Thymus (tissue), 11 donors: Measurements from ENCODE around the gene TRMT61A. TPM values are rescaled to one million over a fixed set of nuclear protein-coding genes. Genes with fewer than 3 reads are reported as not detected.
A peak's percentile ranks its signal among the peaks of the same experiment; 100 is the strongest.

Experiments used
- DNase-seq, 9 donors: peaks; one replicate each; pipeline ENCODE4 v3.0.0-alpha.2; 2013; ENCODE audit warnings: low spot score in 9 of 9, low read depth in 6 of 9, missing footprints in 1 of 9
- H3K27ac ChIP-seq, 2 donors: one replicate each; pipeline ENCODE4 v1.5.1; 2013; ENCODE audit warnings: control low read depth in 1 of 2, low read depth in 1 of 2, low read length in 1 of 2, mild to moderate bottlenecking in 1 of 2, moderate library complexity in 1 of 2
- H3K27me3 ChIP-seq, 2 donors: one replicate each; pipeline ENCODE4 v1.5.1; 2013; ENCODE audit warnings: low read length in 1 of 2; ENCODE audit not compliant: control insufficient read depth in 2 of 2, insufficient read depth in 1 of 2
- H3K36me3 ChIP-seq, 2 donors: one replicate each; pipeline ENCODE4 v1.5.1; 2013; ENCODE audit warnings: low read length in 1 of 2, mild to moderate bottlenecking in 1 of 2, moderate library complexity in 1 of 2; ENCODE audit not compliant: control insufficient read depth in 2 of 2, insufficient read depth in 2 of 2
- H3K4me1 ChIP-seq, 2 donors: one replicate each; pipeline ENCODE4 v1.5.1; 2013; ENCODE audit warnings: low read length in 2 of 2; ENCODE audit not compliant: control insufficient read depth in 2 of 2, insufficient read depth in 2 of 2
- H3K4me3 ChIP-seq, 2 donors: one replicate each; pipeline ENCODE4 v1.5.1; 2013; ENCODE audit warnings: low read length in 2 of 2, control low read depth in 1 of 2, mild to moderate bottlenecking in 1 of 2
- H3K9me3 ChIP-seq, 2 donors: one replicate each; pipeline ENCODE4 v1.5.1; 2013; ENCODE audit warnings: low read length in 1 of 2, mild to moderate bottlenecking in 1 of 2; ENCODE audit not compliant: control insufficient read depth in 2 of 2, insufficient read depth in 1 of 2
- WGBS: extraction: QIAGEN DNeasy Blood & Tissue Kit; methylation state at CpG from one replicate; pipeline ENCODE4 v1.1.7; 2013; 5-methylcytosine and 5-hydroxymethylcytosine counted together
- polyA plus RNA-seq: library from polyadenylated mRNA; stranded (reverse); fragments of 200-250 nt; gene quantifications from one replicate; pipeline ENCODE4 v1.2.3, GENCODE V29; 2013
- total RNA-seq: library from RNA; stranded (reverse); fragments of 120-200 nt; gene quantifications from one replicate; pipeline ENCODE4 v1.2.4, GENCODE V29; 2013
- donor health status: healthy.

Gene TRMT61A
- total and polyA plus RNA-seq, 2 donors, result 5.8 to 8.6 TPM

DNA sequence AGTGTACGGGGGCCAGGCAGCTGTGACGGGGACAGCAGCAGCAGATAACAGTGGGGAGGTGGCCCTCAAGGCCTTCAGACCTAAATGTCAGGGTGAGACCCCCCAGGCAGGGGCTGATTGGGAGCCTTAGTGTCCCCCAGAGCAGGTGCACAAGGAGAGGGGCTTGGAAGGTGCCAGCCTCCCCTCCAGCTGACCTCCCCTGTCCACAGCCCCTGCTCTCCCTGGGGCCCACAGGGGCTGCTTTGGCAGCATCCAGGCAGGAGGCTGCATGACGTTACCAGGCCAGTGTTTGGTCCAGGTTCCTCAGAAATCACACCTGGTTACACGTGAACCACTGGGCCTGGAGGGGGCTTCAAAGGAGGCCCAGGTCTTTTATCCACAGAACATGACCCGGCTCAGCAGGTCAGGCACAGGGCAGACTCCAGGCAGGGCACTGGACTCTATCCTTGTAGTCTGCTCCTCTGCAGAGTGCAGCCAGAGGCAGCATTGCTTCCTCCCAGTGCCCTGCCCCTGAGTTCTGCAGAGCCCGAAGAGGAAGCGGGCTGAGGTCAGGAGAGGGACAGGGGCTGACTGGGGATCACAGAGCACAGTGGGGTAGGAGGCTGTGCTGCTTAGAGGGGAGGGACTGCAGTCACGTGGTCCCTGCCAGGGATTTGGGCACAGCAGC is 2.6 kb upstream of the TRMT61A start:
- Histone ChIP-seq H3K27me3 (peaks cover 32 to 55% of the 10 kb centered on the region in 2 donors), H3K36me3 (no peaks in the 10 kb centered on the region), H3K27ac (no peak overlapping the region), H3K9me3 (peaks cover 1 to 3% of the 10 kb centered on the region in 2 donors), H3K4me1 (peaks cover 17 to 28% of the 10 kb centered on the region in 2 donors), H3K4me3 (no peak overlapping the region)
- no peak for DNase-seq
- WGBS, result 80% methylated on average over 8 of the region's 8 CpGs

DNA sequence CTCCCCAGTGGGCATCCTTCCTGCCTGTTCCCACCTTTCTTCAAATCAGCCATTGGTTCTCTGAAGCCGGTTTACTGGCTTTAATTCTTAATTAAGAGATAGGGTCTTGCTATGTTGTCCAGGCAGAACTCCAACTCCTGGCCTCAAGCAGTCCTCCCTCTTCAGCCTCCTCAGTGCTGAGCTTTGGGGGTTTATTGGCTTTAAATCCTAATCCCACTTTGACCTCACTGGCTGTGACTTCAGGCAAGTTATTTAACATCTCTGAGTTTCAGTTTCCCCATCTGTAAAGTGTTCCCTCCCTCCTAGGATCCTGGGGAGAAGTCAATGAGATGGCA is 2.1 kb upstream of the TRMT61A start:
- H3K27ac ChIP-seq, result no peak overlapping the region
- peaks cover 27 to 50% of the 10 kb centered on the region in 2 donors for H3K27me3 ChIP-seq
- DNase-seq, result no peak
- H3K4me1 ChIP-seq, result peaks cover 12 to 28% of the 10 kb centered on the region in 2 donors
- WGBS, result 98% methylated on average over 1 of the region's 1 CpG
- H3K4me3 ChIP-seq, result no peak overlapping the region
- peaks cover 1 to 3% of the 10 kb centered on the region in 2 donors for H3K9me3 ChIP-seq
- H3K36me3 ChIP-seq, result no peaks in the 10 kb centered on the region

DNA sequence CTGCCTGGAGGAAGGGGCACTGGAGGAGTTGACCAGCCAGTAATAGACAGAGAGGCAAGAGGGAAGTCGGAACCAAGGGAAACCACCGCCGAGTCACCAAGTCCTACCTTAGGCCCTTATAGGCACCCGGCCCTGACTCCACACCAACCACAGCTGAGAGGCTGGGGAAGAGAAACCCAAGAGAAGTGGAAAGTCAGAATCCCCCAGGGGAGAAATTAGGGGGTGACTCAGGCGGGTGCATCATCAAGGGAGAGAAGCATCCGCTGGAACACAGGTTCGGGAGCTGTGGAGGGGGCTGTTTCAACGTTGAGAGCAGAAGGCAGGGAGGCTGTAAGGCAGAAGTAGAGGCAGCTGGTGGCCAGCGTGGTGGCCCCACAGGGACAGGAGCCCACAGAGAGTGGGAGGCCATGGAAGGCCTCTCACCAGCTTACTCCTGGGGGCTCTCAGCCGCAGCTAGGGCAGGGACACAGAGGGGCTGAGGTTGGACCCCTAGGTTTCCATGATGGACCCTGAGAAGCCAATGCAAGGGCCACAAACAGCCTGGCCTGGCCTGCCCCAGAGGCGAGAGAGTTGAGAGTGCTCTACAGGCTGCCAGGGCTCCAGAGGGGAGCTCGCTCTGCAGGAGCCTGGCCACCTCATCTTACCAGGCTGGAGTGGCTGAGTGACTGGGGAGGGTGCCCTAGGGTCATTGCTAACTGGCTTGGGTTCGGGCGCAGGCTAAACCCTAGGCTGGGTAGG is 1.4 kb upstream of the TRMT61A start:
- no peak overlapping the region for H3K27ac ChIP-seq
- H3K9me3 ChIP-seq, result peaks cover 1 to 3% of the 10 kb centered on the region in 2 donors
- no peak for DNase-seq
- H3K27me3 ChIP-seq, result peaks cover 20 to 45% of the 10 kb centered on the region in 2 donors
- no peak overlapping the region for H3K4me3 ChIP-seq
- H3K36me3 ChIP-seq, result peaks cover 0 to 3% of the 10 kb centered on the region in 2 donors
- peaks cover 6 to 25% of the 10 kb centered on the region in 2 donors for H3K4me1 ChIP-seq
- WGBS, result 92% methylated on average over 14 of the region's 14 CpGs

DNA sequence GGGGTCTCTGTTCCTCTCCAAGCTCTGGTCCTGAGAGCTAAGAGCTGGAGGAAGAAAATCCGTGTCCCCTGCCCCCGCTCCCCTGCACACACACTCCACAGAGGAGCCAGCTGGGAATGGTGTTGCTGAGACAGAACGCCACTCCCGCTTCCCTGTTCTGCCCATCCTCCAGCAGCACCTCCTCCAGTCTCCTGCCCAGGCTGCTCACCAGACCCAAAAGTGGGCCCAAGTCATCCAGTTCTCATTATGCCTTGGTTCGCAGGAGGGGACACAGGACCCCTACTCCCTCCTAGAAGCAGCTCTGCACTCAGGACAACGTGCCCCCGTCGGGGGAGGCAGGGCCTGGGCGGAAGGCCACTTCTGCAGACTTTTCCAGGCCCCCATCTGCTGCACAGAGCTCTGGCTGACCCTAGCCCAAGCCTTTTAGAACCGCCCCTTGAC is 830 bp upstream of the TRMT61A start:
- Histone ChIP-seq H3K27ac (no peak overlapping the region), H3K36me3 (peaks cover 3 to 4% of the 10 kb centered on the region in 2 donors), H3K27me3 (peaks cover 14 to 39% of the 10 kb centered on the region in 2 donors), H3K9me3 (peaks cover 1 to 3% of the 10 kb centered on the region in 2 donors), H3K4me3 (peak overlapping the region; percentile 71 to 77), H3K4me1 (peaks cover 6 to 25% of the 10 kb centered on the region in 2 donors)
- no peak for DNase-seq
- 82% methylated on average over 10 of the region's 10 CpGs for WGBS

DNA sequence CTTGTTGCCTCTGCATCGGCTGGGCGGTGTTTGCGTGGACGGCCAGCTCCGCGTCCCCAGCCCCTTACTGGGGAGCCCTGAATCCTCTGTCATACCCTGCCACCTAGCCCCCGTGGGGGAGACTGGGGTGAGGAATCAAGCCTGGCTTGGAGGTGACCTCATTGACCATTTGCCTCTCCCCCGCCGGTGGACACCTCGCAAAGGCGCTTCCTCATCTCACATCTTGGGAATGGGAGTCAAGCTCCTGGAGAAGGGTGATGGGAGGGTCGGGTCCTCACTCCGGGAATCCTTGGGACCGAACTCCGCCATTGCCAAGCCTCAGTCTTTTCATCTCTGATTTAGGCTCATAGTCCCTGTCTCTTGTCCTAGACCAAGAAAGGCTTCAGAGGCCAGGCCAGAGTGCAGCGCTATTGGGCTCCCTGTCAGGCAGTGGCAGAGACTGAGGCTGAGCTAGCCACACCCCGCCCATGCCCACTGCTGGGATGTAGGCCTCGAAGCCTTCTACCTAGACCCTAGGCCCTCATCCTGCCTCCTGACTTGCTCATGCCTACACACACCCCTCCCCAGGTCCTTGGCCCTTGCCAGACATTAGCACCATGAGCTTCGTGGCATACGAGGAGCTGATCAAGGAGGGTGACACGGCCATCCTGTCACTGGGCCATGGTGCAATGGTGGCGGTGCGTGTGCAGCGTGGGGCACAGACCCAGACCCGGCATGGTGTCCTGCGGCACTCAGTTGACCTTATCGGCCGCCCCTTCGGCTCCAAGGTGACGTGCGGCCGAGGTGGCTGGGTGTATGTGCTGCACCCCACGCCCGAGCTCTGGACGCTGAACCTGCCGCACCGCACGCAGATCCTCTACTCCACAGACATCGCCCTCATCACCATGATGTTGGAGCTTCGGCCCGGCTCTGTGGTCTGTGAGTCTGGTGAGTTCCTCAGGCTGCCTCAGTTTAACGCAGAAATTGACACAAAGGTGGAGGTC is 678 bp downstream of the TRMT61A start:
- no peaks in the 10 kb centered on the region for H3K9me3 ChIP-seq
- H3K4me1 ChIP-seq, result peaks cover 6 to 25% of the 10 kb centered on the region in 2 donors
- peaks cover 3 to 12% of the 10 kb centered on the region in 2 donors for H3K36me3 ChIP-seq
- no peak overlapping the region for H3K27ac ChIP-seq
- peak overlapping the region; percentile 71 to 77 for H3K4me3 ChIP-seq
- 58% methylated on average over 42 of the region's 42 CpGs for WGBS
- DNase-seq, result no peak
- peaks cover 2 to 24% of the 10 kb centered on the region in 2 donors for H3K27me3 ChIP-seq

DNA sequence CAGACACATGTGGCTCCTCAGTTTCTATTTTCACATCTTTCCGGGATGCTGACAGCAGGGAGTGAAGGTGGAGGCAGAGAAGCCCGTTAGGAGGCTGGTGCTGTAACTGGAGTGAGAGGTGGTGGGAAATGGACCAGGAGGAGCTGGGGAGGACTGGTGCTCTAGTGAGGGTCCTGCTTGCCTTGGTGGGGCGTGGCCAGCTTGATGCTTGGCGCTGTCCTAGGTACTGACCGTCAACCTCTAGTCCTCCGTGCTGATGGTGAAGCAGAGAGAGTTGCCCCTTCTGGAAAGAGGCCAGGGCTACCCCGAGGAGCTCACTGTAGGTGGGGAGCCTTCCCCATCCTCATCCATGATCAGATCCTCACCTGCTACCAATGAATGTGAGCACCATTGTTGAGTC is 1.4 kb downstream of the TRMT61A start:
- DNase-seq, result peak in 2 of 9 donors; percentile 26 to 35
- no peak overlapping the region for H3K4me3 ChIP-seq

DNA sequence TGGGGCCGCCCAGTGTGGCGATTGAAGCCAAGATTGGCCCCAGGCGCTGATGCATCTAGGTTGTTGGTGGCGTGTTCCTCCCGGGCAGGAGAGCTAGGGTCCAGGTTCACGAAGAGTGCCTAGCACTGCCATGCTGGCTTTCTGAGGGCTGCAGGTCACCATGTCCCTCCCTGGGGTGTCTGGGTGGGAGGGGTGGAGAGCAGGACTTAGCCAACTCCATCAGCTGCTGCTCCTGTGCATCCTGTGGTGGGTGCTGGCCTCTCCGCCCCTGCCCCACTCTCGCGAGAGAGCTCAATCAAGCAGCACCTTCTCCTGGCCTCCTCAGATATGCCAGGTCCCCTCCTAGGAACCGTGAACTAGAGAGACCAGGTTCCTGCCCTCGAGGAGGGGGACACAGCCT is 1.8 kb downstream of the TRMT61A start:
- DNase-seq, result no peak
- Histone ChIP-seq H3K4me1 (peaks cover 6 to 25% of the 10 kb centered on the region in 2 donors), H3K36me3 (peaks cover 3 to 20% of the 10 kb centered on the region in 2 donors), H3K4me3 (no peak overlapping the region), H3K9me3 (no peaks in the 10 kb centered on the region), H3K27ac (no peak overlapping the region), H3K27me3 (peaks cover 2 to 17% of the 10 kb centered on the region in 2 donors)
- WGBS, result 95% methylated on average over 11 of the region's 11 CpGs

More for the DNA sequence above, 1.4 kb downstream of the TRMT61A start:
- Histone ChIP-seq H3K4me1 (peaks cover 6 to 25% of the 10 kb centered on the region in 2 donors), H3K27ac (no peak overlapping the region), H3K36me3 (peaks cover 3 to 19% of the 10 kb centered on the region in 2 donors), H3K9me3 (no peaks in the 10 kb centered on the region), H3K27me3 (peaks cover 2 to 20% of the 10 kb centered on the region in 2 donors)
- 89% methylated on average over 7 of the region's 7 CpGs for WGBS

DNA sequence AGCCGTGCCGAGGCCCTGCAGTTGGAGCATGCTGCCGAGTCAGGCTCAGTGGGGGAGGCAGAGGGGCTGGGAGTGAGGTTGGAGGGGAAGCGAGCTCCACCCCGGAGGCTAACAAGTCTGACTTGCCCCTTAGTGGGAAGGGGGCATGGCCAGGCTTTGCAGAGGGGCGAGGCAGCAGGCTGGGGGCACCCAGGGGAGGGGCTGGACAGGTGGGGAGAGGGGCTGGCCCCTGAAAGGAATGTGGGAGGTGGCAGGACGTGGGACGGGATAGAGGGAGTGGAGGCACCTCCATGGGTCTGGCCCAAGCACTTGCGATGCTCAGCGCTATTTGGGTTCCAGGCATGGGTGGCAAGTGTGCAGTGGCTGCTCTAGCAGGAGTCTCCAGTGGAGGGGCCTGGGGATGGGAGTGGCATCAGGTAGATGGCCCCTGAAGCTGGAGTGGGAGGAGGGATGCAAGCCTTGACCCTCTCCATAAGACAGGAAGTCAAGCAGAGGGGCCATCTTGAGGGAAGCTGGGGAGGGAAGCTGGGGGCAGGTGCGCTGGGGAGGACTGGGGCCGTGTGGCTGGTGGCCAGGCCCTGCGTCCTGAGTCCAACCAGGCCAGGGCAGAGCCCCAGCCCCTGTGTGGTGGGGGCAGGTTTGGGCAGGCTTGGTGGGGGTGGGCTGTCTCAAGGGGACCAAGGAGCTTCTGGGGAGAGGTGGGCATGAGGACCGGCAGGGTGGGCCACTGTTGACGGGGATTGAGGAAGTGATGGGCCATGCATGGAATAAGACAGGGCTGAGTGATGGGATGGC is 2.6 kb downstream of the TRMT61A start:
- Histone ChIP-seq H3K4me3 (no peak overlapping the region), H3K27me3 (peaks cover 0 to 9% of the 10 kb centered on the region in 2 donors), H3K9me3 (no peaks in the 10 kb centered on the region), H3K4me1 (peaks cover 6 to 25% of the 10 kb centered on the region in 2 donors), H3K36me3 (peaks cover 3 to 20% of the 10 kb centered on the region in 2 donors), H3K27ac (no peak overlapping the region)
- 98% methylated on average over 15 of the region's 15 CpGs for WGBS
- DNase-seq, result no peak
